HG03196 (cell line): ENCODE results near the gene KCNAB1.

Experiments used
- ATAC-seq: cut with Tn5 transposase; IDR thresholded peaks from one replicate; pipeline ENCODE4 v1.9.1; 2021; ENCODE audit not compliant: unreplicated experiment

KCNAB1 gene

DNA sequence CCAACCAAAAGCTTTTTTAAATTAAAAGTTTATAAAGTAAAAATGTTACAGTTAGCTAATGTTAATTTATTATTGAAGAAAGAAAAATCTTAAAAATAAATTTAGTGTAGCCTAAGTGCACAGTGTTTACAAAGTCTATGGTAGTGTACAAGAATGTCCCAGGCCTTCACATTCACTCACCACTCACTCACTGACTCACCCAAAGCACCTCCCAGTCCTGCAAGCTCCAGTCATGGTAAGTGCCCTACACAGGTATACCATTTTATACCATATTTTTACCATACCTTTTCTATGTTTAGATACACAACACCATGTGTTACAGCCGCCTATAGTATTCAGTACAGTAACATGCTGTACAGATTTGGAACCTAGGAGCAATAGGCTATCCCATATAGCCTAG lies 405.4 kb downstream of the KCNAB1 start:
- ATAC-seq: no peak

DNA sequence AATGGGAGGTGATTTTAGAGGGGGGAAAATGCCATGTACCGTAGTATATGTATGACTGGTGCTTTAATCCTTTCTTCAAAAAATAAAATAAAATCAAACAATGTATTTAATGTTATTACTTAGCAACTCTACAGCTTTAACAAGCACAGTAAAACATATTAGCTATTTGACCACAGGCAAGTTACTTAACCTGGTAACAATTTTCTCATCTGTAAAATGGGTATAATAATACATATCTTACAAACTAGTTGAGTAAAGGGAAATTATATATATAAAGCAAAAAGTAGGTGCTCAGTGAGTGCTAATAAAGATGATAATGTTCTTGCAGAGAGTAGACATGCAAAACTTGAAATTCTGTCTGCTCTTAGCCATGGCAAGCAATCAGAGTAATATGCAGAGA lies 406.7 kb downstream of the KCNAB1 start:
- no peak for ATAC-seq

DNA sequence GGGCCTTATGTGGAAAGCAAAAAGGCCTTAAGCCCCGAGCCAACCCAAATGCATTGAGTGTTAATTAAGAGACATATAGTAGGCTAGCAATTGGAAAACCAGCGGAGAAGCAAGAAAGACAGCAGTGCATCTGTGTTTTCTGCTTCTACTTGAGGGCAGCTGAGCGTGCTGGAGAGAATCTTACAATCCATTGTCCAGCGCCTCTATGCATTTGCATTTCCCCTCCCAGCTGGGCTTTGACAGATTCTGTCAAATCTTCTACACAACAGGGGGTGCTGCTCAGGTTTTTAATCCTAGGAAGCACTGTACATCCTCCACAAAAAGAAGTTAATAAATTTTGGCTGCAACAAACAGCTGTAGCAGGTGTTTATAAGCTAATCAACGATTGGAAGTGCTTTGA lies 410.6 kb downstream of the KCNAB1 start:
- ATAC-seq: no peak

DNA sequence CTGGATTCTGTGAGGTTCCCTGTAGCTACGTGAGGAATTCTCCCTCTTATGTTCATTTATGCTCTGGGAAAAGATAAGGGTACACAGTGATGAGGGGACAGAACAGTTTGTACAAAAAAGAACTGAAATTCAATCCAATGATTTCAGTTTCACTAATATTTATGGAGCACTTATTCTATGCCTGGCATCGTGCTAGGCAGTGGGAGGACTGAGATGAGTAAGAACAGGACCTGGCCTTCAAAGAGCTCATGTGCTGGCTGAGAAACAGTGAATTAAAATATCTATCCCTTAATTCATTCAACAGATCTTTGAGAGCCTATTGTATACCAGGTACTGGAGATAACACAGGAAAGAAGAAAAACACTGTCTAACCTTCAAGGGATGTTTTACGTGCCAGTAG lies 412.4 kb downstream of the KCNAB1 start:
- ATAC-seq: no peak

DNA sequence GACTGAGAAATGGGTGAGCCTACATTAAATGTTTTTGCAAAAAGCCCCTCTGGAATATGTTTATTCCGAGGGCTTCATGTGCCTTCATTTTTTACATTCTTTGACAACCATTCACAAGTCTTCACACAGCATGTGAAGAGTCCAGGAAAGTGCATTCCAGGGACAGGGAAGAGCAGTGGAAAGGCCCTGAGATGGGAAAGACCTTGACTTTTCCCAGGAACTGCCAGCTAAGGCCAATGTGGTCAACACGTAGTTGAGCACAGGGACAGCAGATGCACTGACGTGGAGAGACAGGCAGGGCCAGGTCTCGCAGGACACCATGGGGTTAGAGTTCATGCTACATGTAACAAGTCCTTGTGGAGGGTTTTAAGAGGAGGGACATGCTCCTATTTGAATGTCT lies 412.8 kb downstream of the KCNAB1 start:
- ATAC-seq: no peak

DNA sequence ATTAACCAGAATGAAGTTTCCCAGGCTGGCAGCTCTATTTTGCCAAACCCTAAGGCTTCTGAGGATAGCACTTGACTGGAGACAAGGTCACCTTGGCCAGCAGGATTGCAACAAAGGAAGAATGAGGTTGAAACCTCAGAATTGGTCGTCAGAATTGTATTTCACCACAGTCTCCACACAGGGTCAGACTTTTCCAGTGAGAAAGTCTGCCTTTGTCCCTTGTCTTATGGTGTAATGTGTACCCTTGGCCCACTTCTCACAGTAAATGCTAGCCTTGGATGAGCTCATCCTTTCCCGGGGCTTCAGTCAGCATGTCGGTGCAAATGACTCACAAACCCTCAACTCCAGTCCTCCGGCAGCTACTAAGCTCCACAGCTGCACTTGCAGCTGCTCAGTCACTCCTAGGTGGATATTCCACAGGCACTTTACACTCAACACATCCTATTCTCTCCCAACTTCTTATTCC lies 414.8 kb downstream of the KCNAB1 start:
- no peak for ATAC-seq

DNA sequence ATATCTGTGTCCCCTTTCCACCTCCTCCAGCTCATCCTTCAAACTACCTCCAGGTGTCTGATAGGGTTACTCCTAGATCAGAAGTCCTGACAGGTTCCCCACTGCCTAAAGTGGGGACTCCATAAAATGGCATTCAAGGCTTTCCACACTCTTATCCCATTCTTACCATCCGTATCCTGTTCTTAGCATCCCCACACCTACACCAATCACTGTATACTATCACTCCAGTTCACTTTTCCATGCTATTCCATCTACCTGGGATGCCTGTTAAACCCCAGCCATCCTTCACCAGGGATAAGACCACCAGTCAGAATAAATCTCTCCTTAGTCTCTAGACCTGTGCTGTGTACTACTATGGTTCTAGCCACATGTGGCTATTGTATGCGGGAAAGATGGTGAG lies 415.4 kb downstream of the KCNAB1 start:
- ATAC-seq: no peak

DNA sequence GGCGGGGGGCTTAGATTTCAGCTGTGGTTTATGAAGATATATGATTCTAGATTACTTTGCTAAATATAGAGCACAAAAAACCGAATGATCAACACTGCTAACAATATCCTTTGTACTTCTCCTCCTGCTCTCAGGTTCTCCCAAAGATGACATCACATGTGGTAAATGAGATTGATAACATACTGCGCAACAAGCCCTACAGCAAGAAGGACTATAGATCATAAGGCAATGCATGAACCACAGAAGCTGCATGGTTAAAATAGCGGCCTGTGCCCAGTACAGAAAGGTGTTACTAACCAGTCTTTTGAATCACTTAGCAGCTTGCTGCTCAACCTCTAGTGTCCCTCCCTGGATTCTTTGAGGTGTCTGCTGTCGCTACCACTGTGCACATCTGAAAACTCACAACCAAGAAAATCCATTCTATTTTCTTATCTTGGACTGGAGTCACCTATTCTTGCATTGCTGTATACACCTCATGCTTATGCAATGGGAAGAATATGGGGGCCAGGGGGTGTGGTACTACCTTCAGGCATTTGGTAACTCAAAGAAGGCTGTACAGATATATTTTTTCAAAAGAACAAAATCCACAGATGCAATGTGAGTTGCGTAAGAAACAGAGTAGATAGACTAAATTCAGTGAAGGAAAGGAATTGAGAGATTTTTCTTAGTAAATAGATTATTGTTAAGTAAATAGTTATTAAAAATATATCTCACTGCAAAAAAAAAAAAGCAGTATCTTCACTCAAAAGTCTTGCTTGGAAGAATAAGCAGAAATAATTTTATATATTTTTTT lies 416.3 kb downstream of the KCNAB1 start:
- ATAC-seq: no peak

DNA sequence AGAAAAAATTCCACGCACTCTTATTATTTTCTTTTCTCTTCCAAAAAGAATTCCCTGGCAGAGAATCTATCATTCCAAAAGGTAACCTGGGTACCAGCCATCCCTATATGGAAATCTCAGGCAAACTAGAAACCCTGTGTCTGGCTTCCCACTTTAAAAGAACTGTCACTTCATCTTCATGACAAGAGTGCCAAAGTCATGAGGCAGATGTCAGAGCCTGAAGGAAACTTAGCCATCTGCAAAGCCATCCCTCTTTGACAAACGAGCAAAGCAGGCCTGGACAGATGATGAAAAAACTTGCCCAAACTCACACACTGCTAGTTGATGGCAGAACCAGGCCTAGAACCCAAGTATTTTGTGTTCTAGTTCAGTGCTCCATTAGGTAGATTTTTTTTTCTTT lies 418.7 kb downstream of the KCNAB1 start:
- no peak for ATAC-seq

DNA sequence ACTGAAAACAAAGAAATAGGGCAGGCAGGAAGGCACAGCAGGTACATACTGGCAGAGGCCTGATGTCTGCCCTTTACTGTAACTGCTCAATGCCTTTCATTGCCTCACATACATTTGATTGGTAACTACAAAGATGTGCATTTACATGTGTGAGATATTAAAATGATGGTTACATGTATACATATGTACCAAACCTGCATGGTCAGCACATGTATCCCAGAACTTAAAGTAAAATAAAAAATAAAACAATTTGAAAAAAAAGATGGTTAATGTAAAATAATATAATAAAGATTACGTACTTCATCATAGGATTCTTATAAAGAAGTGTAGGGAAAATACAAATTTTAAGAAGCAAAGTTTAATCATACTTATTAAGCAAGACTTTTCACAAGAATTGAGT lies 419.4 kb downstream of the KCNAB1 start:
- ATAC-seq: no peak

DNA sequence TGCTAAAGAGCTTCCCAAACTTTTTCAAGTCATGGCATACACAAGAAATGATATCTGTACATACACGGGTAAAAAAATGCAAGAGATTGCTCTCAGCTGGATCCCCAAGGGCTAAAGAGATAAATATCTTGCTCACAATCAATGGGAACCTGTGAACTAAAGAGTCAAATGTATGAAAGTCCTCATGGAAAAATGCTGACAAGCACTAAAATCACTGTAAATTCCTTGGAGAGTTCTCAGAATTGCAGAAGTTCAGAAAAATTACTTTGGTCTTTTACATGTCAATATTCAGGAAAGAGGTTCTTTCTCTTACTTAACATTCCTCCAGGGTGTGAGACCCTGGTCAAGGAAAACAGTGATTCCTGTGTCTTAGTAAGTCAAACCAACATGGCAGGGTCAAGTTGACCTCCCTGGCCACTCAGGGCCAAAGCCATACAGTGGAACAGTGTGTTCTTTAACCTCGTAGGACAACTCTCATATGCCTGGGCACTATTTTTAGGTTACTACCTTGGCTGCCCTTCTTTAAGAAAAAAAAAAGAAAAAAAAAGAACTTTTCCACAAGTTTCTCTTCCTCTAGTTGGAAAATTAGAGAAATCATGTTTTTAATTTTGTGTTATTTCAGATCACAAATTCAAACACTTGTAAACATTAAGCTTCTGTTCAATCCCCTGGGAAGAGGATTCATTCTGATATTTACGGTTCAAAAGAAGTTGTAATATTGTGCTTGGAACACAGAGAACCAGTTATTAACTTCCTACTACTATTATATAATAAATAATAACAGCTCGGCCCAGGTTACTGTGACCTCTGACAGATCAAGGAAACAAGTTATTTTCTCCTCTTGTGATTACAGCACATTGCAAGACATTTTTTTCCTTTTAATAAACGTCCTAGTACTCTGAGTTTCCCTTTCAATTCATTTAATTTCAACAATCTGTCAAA lies 422.0 kb downstream of the KCNAB1 start:
- no peak for ATAC-seq

DNA sequence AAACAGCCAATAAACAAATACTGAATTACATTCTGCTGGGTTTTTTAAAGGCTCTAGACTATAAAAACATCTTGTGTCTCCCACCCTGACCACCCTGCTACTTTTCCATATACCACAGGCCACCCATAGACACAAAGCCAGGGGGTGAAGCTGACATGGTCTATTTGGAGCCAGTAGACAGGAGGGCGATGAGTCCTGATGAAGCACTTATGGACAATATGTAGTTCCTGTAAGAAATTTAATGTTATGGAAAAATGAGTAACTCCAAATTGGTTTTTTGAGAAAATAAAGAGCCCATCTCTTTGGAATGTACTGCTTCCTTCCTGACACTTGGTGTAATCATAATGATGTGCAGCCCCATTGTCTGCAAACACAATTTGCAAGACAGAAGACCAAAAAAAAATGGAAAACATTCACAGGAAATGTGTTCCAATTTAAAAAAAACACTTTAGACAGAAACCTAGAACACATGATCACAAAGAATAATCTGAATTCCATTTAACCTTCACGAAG lies 422.7 kb downstream of the KCNAB1 start:
- ATAC-seq: no peak

DNA sequence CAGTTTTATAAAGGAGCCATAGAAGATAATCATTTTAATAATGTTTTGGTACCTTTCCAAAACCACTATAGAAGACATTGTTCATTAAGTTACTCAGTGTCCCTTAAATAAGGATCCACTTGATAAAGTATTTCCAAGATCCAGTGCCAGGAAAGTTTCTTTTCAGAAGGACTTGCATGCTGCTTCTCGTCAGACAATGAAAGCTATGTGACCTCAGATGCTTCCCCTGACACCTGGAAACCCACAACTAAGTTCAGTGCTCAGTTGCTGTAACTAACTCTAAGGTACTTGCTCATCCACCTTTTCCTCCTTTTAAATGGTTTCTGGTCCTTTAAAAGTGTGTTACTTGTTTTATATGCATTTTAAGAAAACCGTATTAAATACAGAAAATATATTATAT lies 427.3 kb downstream of the KCNAB1 start:
- ATAC-seq: no peak

DNA sequence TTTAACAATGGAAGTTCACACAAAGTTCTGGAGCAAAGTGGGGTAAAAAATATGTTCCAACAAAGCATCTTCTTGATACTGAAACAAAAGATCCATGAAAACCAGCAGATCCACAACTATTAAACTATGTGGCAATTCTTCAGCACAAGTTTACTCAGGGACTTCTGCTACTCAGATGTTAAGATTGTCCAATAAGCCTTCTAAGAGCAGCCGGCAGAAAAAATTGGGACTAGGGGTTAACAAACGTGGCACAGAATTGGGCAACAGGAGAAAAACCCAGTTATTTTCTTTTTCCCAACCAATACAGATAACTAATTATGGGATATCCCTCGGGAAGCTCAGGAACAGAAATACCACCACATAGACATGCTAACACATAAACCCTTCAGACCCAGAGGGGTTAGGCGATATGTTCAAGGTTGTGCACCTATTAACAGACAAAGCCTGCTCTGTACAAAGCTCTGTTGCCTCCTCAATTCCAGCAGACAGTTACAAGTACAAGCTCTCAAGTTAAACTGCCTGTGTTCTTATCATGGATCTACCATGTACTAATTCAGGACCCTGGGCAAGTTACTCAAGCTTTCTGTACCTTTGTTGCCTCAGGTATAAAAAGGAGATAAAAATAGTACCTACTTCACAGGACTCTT lies 427.8 kb downstream of the KCNAB1 start:
- ATAC-seq: no peak

DNA sequence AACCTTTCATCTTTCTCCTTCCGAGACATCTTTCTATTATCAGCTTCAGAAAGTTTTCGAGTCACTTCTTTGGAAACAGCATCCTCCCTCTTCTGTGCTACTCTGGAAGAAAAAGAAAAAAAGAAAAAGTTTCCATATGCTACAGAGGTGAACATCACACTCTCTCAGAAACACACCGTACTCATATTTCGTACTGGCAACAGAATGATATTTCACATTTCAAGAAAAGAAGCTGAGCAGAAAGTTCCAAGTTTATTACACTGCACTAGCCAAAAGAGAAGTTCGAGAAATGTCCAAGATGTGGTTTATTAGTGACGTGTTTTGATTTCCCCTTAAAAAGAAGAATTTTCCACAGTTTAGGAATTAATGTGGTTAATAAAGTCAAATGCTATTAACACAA lies 428.5 kb downstream of the KCNAB1 start:
- no peak for ATAC-seq

DNA sequence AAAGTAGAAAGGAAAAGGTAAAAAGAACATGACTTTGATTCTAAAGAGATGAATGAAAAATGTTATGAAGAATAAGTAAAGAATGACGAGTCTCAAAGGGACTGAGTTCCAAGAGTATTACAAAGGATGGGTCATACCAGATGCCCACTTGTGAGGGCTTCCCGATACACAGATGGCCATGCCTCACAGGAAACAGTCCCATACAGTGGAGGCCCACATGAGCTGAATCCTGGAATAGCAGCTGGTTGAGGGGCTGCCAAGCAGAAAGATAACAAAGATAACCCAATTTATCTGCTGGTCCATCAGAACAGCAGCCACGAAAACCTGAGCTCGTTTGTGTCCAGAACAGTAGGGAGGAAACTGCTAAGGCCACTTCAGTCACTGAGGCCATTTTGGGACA lies 430.9 kb downstream of the KCNAB1 start:
- no peak for ATAC-seq

DNA sequence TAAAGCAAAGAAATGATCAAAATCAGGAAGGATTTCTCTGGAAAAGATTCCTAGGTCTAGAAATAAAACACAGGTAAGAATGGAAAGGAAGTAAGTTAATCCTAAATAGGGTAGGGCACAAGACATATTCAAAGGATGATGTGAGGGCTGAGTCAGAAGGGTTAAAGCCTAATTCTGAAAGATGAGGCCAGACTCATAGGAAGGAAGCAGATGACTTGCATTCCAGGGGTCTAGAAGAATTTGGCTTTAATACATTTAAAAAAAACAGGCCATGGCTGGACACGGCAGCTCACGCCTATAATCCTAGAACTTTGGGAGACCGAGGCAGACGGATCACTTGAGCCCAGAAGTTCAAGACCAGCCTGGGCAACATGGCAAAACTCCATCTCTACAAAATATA lies 431.4 kb downstream of the KCNAB1 start:
- ATAC-seq: no peak

DNA sequence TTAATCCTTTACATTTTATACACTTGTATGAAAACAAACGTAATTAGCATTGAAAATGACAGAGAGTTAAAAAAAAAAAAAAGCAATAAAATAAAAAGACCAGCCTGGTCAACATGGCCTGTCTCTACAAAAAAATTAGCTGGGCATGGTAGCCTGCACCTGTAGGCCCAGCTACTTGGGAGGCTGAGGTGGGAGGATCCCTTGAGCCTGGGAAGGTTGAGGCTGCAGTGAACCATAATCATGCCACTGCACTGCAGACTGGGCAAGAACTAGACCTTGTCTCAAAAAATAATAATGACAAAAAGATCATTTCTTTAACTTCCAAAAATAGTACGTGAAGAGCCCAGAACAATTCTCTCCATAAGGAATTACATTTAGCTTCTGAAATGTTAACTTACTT lies 432.6 kb downstream of the KCNAB1 start:
- no peak for ATAC-seq

DNA sequence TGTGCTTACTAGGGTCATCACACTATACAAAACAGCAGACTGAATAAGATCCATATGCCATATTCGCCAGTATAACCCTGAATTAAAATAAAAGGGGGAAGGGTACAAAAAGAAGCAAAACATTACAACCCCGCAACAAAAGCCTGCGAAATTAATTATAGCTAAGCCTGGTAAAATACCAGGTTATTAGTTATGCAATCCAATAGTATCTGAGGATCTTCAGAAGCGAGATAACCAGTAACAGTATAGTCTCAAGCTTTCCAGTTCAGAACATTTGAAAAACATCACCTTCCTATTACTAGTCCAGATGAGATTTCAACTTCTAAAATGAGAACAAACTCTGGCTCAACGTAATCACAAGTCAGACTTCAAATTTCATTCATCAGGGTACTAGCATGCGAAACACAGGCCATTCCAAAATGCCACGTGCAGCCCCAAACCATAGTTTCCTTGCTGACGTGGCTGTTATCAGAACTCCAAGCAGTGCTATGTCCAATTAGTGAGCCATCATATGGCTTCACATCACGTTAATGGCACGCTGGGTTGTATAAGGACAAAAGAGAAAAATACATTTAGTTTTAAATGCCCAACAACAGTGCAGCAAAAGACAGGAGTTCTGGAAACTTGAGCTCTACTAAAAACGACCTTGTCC lies 433.5 kb downstream of the KCNAB1 start:
- no peak for ATAC-seq

DNA sequence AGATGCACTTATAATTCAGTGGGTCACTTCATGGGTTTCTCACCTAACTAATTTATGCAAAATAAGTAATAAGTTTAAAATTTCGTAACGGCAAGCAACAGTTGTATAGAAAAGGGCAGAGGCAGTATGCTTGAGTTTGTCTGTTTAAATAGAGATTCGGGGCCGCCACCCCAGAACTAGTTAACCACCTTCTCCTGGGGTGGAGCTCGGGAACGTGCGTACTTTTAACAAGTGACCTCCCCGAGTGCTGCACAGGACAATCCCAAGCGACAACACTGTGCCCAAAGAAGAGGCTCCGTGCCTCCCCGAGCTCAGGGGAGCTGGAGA lies 434.1 kb downstream of the KCNAB1 start:
- ATAC-seq: no peak
